Hematopoietic multipotent progenitor cell treated with erythropoietin and hydrocortisone succinate and interleukin-3 and kit ligand, for 4 days (in vitro differentiated cells): ENCODE measurements around the gene HMG20A.
"Not testable (repeated sequence)": the region's sequence is repeated elsewhere in the genome, so short reads cannot be mapped to it uniquely, and the experiment has no call there.

Experiments
- DNase-seq: peaks from one replicate; pipeline ENCODE4 v3.0.0-alpha.2; 2015

HMG20A gene

GRCh38 chr15:77409259-77410156, 11.2 kb upstream of the HMG20A start:
- DNase-seq: peak; percentile 68

- not testable (repeated sequence) for DNase-seq
These were observed 10.6 kb upstream of the HMG20A start for GRCh38 chr15:77410157-77410500.

GRCh38 chr15:77410701-77411618, 9.7 kb upstream of the HMG20A start:
- no peak for DNase-seq

- DNase-seq: no peak
These were observed 9.1 kb upstream of the HMG20A start for GRCh38 chr15:77411619-77411976.

GRCh38 chr15:77412972-77413698, 7.6 kb upstream of the HMG20A start:
- DNase-seq: peak; percentile 42

GRCh38 chr15:77413699-77414349, 6.9 kb upstream of the HMG20A start:
- DNase-seq: peak; percentile 21

- peak; percentile 66 for DNase-seq
These were observed 5.8 kb upstream of the HMG20A start for GRCh38 chr15:77414789-77415442.

GRCh38 chr15:77415450-77416147, 5.1 kb upstream of the HMG20A start:
- peak; percentile 14 for DNase-seq

GRCh38 chr15:77416148-77416455, 4.6 kb upstream of the HMG20A start:
- DNase-seq: peak; percentile 14

GRCh38 chr15:77416954-77417353, 3.7 kb upstream of the HMG20A start:
- no peak for DNase-seq

- DNase-seq: no peak
These were observed 3.1 kb upstream of the HMG20A start for GRCh38 chr15:77417602-77418001.

GRCh38 chr15:77418391-77418965, 2.2 kb upstream of the HMG20A start:
- DNase-seq: no peak

GRCh38 chr15:77418966-77419835, 1.5 kb upstream of the HMG20A start:
- DNase-seq: peak; percentile 55

- peak; percentile 100 for DNase-seq
These were observed 665 bp upstream of the HMG20A start, which contains the start of gene PEAK1 for GRCh38 chr15:77419836-77420609. Gene PEAK1 (minus strand): TSS chr15:77420104. CDS start chr15:77181926, 238,178 bp downstream.

GRCh38 chr15:77421370-77421700, 647 bp downstream of the HMG20A start:
- DNase-seq: peak; percentile 43

GRCh38 chr15:77425104-77425503, 4.4 kb downstream of the HMG20A start:
- DNase-seq: no peak

- no peak for DNase-seq
These were observed 5.7 kb downstream of the HMG20A start for GRCh38 chr15:77426377-77426776.

GRCh38 chr15:77426871-77427270, 6.2 kb downstream of the HMG20A start:
- no peak for DNase-seq

GRCh38 chr15:77430213-77430612, 9.5 kb downstream of the HMG20A start:
- no peak for DNase-seq
